ENCODE measurements around the gene IL16.
A peak's percentile ranks its signal among the peaks of the same experiment; 100 is the strongest.
"Not testable (repeated sequence)": the region's sequence is repeated elsewhere in the genome, so short reads cannot be mapped to it uniquely, and the experiment has no call there.

Gene IL16

DNA sequence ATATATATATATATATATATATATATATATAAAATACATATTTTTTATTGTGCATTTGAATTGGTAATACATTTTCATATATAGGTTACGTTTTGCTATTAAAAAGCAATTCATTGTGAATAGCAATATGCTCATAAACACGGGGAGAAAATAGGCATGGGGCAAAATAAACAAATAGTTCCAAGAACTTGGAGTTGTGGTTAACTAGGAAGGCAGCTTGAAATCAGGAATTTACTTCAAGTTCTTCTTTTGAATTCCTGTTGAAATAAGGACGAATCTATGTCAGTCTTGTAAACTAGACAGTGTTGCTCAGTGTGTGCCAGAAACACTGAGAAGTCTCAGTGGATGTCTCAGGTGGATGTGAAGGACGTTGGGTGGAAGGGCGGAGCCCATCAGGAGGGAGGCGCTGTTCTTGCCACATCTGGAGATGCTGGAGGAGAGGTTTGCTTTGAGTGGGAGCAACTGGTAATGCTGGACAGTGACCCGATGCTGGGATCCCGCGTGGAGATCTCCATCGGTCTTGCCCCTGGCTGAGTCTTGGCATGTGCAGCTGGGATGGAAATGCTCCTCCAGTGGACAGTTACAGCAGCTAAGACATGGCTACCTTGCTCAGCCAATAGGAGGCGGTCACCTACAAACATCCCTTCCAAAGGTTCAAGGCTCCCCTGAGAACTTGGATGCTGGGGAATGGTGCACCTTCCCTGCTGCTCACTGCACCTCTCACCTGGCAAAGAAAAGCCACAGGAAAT lies 2.5 kb downstream of the IL16 start:
- Mint-ChIP-seq H3K27me3 (peaks cover 5% of the 10 kb centered on the region), H3K4me1 (ENCODE audit: low read depth) (peaks cover 5% of the 10 kb centered on the region), H3K4me3 (no peak overlapping the region), H3K9me3 (no peaks in the 10 kb centered on the region), H3K36me3 (ENCODE audit: low read depth) (no peaks in the 10 kb centered on the region), H3K27ac (no peak overlapping the region)
- intact Hi-C loops (cut with micrococcal nuclease), result no loop called here

DNA sequence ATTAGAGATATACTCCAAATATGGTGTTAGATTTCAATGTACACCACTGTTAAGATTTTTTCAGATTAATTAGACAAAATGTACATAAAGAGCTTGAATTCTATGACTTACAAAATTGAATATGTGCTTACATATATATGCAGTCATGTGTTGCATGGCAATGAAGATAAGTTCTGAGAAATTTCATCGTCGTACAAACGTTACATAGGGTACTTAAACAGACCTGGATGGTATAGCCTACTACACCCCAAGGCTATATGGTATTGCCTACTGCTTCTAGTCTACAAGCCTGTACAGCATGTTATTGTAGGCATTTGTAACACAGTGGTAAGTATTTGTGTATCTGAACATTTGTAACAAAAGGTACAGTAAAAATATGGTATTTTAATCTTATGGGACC lies 9.3 kb downstream of the IL16 start:
- Mint-ChIP-seq H3K27me3 (no peaks in the 10 kb centered on the region), H3K27ac (no peak overlapping the region), H3K4me1 (ENCODE audit: low read depth) (no peaks in the 10 kb centered on the region), H3K9me3 (peaks cover 9% of the 10 kb centered on the region), H3K36me3 (ENCODE audit: low read depth) (no peaks in the 10 kb centered on the region), H3K4me3 (no peak overlapping the region)
- intact Hi-C loops (cut with micrococcal nuclease), result no loop called here

DNA sequence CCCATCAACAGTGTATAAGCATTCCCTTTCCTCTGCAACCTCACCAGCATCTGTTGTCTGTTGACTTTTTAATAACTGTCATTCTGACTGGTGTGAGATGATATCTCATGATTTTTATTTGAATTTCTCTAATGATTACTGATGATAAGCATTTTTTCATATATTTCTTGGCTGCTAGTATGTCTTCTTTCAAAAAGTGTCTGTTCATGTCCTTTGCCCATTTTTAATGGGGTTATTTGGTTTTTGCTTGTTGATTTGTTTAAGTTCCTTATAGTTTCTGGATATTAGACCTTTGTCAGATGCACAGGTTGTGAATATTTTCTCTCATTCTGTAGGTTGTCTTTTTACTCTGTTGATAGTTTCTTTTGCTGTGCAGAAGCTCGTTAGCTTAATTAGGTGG lies 11.3 kb downstream of the IL16 start:
- intact Hi-C loops (cut with micrococcal nuclease); H3K27ac Mint-ChIP-seq; H3K9me3 Mint-ChIP-seq; H3K27me3 Mint-ChIP-seq; H3K36me3 Mint-ChIP-seq (ENCODE audit: low read depth); H3K4me3 Mint-ChIP-seq; H3K4me1 Mint-ChIP-seq (ENCODE audit: low read depth): not testable (repeated sequence)

DNA sequence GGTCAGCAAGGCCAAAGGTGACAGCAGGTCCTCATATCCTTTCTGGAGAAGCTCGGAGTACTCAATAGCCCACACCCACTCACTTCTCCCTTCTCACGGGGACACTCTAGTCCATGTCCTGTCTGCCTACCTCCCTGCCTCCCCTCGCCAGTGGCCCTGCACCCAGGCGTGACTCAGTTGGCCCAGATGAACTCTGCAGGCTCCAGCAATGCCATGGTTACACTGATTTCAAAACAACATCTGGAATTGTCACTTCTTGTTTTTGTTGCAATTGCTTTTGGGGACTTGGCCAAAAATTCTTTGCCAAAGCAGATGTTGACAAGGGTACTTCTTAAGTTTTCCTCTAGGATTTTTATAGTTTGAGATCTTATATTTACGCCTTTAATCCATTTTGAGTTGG lies 13.0 kb downstream of the IL16 start:
- no peak overlapping the region for H3K27ac Mint-ChIP-seq
- no peaks in the 10 kb centered on the region for H3K36me3 Mint-ChIP-seq (ENCODE audit: low read depth)
- no peaks in the 10 kb centered on the region for H3K4me1 Mint-ChIP-seq (ENCODE audit: low read depth)
- intact Hi-C loops (cut with micrococcal nuclease), result no loop called here
- no peak overlapping the region for H3K4me3 Mint-ChIP-seq
- H3K9me3 Mint-ChIP-seq, result peaks cover 21% of the 10 kb centered on the region
- peaks cover 1% of the 10 kb centered on the region for H3K27me3 Mint-ChIP-seq

DNA sequence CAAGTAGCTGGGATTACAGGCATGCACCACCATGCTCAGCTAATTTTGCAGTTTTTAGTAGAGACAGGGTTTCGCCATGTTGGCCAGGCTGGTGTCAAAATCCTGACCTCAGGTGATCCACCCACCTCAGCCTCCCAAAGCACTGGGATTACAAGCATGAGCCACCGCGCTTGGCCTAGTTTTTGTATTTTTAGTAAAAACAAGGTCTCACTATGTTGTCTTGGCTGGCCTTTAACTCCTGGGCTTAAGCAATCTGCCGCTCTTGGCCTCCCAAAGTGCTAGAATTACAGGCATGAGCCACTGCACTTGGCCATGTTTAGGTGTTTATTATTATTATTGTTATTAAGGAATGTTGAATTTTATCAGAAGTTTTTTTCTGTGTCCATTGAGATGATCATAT lies 14.7 kb downstream of the IL16 start:
- intact Hi-C loops (cut with micrococcal nuclease), result no loop called here
- Mint-ChIP-seq H3K9me3 (peaks cover 31% of the 10 kb centered on the region), H3K27me3 (peaks cover 6% of the 10 kb centered on the region), H3K36me3 (ENCODE audit: low read depth) (no peaks in the 10 kb centered on the region), H3K27ac (no peak overlapping the region), H3K4me1 (ENCODE audit: low read depth) (no peaks in the 10 kb centered on the region), H3K4me3 (no peak overlapping the region)

DNA sequence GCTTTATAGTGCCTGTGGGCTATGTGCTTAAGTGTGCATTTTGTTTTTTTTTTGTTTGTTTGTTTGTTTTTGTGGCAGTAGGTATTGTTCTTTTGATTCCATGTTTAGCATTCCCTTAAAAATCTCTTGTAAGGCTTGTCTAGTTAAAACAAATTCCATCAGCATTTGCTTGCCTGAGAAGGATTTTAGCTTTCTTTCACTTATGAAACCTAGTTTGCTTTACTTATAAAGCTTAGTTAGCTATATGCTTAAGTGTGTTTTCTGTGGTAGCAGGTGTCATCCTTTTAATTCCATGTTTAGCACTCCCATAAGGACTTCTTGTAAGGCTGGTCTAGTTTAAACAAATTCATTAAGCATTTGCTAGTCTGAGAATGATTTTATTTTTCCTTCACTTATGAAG lies 17.3 kb downstream of the IL16 start:
- no peak overlapping the region for H3K4me3 Mint-ChIP-seq
- H3K36me3 Mint-ChIP-seq (ENCODE audit: low read depth), result no peaks in the 10 kb centered on the region
- H3K27me3 Mint-ChIP-seq, result peaks cover 7% of the 10 kb centered on the region
- intact Hi-C loops (cut with micrococcal nuclease), result no loop called here
- no peaks in the 10 kb centered on the region for H3K4me1 Mint-ChIP-seq (ENCODE audit: low read depth)
- peaks cover 21% of the 10 kb centered on the region for H3K9me3 Mint-ChIP-seq
- H3K27ac Mint-ChIP-seq, result no peak overlapping the region

DNA sequence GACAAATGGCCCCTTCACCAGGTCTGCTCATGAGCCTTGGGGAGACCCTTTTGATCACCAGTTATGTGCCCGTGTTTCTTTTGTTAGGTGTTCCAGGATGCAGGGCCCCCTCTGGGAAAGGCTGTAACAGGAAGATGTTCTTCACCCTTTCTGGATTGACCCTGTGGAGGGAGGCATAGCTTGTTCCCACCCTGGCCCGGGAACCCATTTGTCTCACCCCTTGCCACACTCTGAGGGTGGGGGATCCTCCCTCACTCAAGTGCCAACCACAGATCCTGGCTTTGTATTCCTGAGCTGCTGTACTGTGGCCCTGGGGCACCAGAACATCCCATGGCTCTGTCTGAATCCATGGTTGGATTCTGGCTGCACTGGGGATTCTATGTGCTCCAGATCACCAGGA lies 18.9 kb downstream of the IL16 start:
- intact Hi-C loops (cut with micrococcal nuclease), result no loop called here
- Mint-ChIP-seq H3K36me3 (ENCODE audit: low read depth) (no peaks in the 10 kb centered on the region), H3K27ac (no peak overlapping the region), H3K4me1 (ENCODE audit: low read depth) (peaks cover 2% of the 10 kb centered on the region), H3K27me3 (peaks cover 9% of the 10 kb centered on the region), H3K9me3 (peaks cover 21% of the 10 kb centered on the region), H3K4me3 (no peak overlapping the region)

DNA sequence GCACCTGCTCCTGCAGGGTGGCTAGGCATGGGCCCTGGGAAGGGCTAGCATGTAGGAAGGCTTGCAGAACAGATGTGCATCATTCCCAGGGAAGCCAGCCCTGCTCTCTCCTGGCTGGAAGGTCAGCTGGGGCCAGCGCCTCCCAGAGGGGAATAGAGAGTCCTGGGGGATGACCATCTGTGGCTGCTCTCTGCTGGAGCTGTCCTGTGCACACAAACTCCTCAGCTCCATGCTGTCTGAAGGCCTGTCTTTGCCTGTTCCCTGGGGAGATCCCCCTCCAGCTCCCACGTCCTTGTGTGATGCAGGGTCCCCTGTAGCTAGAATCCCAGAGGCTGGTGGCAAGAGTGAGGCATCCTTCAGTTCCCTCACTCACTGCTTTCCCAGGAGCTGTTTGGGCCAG lies 19.3 kb downstream of the IL16 start:
- H3K27me3 Mint-ChIP-seq, result peaks cover 9% of the 10 kb centered on the region
- intact Hi-C loops (cut with micrococcal nuclease), result no loop called here
- no peak overlapping the region for H3K27ac Mint-ChIP-seq
- no peak overlapping the region for H3K4me3 Mint-ChIP-seq
- H3K9me3 Mint-ChIP-seq, result peaks cover 21% of the 10 kb centered on the region
- H3K36me3 Mint-ChIP-seq (ENCODE audit: low read depth), result no peaks in the 10 kb centered on the region
- H3K4me1 Mint-ChIP-seq (ENCODE audit: low read depth), result peaks cover 5% of the 10 kb centered on the region

DNA sequence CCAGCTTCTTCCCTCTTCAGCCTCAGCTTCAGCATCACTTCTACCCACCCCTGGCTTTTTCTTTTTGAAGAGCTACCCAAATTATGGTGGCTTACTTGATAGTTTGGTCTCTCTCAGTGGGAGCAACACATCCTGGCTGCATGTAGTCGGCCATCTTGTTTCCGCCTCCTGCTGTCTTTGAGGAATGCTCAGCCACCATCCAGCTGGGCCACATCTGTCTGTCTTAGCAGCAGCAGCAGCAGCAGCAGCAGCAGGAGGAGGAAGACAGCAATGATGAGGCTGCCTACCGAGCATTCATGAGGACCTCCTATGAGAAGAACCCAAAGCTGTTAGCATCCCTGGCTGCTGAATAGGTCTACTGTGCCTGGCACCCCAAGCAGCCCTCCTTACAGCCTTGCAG lies 19.7 kb downstream of the IL16 start:
- intact Hi-C loops (cut with micrococcal nuclease), result no loop called here
- Mint-ChIP-seq H3K27ac (no peak overlapping the region), H3K4me3 (no peak overlapping the region), H3K4me1 (ENCODE audit: low read depth) (peaks cover 5% of the 10 kb centered on the region), H3K9me3 (peaks cover 21% of the 10 kb centered on the region), H3K36me3 (ENCODE audit: low read depth) (no peaks in the 10 kb centered on the region), H3K27me3 (peaks cover 9% of the 10 kb centered on the region)

DNA sequence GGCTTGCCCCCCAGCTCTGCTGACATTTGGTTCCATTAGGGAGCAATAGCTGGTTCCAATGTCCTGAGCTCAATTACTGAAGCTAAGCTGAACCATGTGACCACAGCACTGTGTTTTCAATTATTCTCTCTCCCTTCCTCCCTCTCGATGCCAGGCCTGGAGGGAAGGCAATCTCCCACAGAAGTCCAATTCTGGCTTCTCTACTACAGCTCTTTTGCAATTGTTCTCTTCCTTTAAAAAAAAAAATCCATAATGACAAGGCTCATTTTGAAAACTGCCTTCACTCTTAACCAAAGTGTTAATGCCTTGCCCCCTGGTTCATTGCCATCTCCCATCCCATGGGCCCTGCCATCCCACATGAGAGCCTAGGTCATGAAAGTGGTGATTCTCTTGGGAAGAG lies 24.8 kb downstream of the IL16 start:
- peaks cover 32% of the 10 kb centered on the region for H3K4me1 Mint-ChIP-seq (ENCODE audit: low read depth)
- intact Hi-C loops (cut with micrococcal nuclease), result no loop called here
- H3K36me3 Mint-ChIP-seq (ENCODE audit: low read depth), result no peaks in the 10 kb centered on the region
- peaks cover 5% of the 10 kb centered on the region for H3K27me3 Mint-ChIP-seq
- H3K9me3 Mint-ChIP-seq, result no peaks in the 10 kb centered on the region
- H3K27ac Mint-ChIP-seq, result no peak overlapping the region
- no peak overlapping the region for H3K4me3 Mint-ChIP-seq

DNA sequence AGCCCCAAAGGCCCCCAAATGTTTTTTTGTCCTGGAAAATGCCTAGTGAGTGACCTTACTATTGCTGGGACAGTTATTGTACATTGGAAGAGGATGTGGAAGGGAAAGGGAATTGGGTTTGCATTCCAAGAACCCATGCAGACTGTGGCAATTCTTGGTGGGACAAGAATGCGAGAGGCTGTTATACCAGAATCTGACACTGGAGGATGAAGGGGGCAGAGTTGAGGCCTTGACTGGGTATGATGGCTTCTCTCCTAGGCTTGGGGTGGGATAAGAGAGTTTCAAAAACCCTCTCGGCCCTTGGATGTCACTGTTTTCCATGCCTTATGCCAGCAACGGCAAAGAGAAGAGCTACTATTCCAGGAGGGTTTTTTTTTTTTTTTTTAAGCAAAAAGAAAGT lies 25.3 kb downstream of the IL16 start:
- Mint-ChIP-seq H3K9me3 (no peaks in the 10 kb centered on the region), H3K4me3 (no peak overlapping the region), H3K27ac (no peak overlapping the region), H3K4me1 (ENCODE audit: low read depth) (peaks cover 32% of the 10 kb centered on the region), H3K36me3 (ENCODE audit: low read depth) (no peaks in the 10 kb centered on the region), H3K27me3 (peaks cover 5% of the 10 kb centered on the region)
- intact Hi-C loops (cut with micrococcal nuclease), result no loop called here

DNA sequence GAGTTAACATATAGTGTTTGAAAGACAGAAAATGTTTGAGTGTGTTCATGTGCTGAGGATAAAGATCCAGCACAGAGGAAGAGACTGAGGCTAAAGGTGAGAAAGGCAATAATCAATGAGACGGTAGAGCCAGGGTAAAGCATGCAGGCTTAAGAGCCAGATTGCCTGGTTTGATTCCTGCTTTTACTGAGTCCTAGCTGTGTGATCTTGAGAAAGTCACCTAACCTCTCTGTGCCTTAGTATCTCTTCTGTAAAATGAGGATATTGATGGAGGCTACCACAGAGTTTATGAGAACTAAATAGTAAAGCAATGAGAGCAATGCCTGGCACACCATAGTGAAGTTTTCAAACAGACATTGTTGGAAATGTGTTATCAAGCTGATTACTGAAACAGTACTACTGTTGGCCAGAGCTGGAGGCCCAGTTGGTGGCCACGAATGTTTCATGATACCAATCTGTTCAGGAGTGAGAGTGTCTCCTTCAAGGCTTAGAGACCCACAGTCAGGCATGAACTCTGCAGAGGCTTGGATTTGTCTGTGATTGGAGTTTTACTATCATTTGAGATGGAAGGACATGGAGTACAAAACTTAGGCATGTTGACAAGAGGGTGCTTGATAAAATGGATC lies 26.8 kb downstream of the IL16 start:
- peaks cover 13% of the 10 kb centered on the region for H3K27me3 Mint-ChIP-seq
- no peak overlapping the region for H3K27ac Mint-ChIP-seq
- H3K9me3 Mint-ChIP-seq, result no peaks in the 10 kb centered on the region

DNA sequence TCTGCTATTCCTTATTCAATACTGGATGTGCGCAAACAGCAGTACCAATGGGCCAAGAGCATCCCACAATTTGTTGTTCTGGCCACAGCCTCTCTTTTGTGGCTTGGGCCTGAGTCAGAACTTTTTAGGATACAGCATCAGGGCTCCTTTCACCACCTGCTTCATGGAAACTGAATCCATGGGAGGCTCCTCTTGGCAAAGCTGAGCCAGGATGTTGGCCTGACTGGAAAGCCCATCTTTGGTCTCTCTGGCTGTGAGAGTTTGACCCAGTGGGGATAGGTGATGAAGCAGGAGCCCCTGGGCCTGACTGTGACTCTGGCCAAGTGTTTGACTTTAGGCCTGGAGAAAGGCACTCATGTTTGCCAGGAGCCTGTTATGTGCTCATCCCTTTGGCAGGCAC lies 27.6 kb downstream of the IL16 start:
- intact Hi-C loops (cut with micrococcal nuclease), result no loop called here
- Mint-ChIP-seq H3K27me3 (peaks cover 11% of the 10 kb centered on the region), H3K36me3 (ENCODE audit: low read depth) (no peaks in the 10 kb centered on the region), H3K4me1 (ENCODE audit: low read depth) (peaks cover 37% of the 10 kb centered on the region), H3K27ac (peak overlapping the region; percentile 77), H3K9me3 (no peaks in the 10 kb centered on the region), H3K4me3 (no peak overlapping the region)

More for the DNA sequence above, 26.8 kb downstream of the IL16 start:
- Mint-ChIP-seq H3K4me3 (no peak overlapping the region), H3K4me1 (ENCODE audit: low read depth) (peaks cover 32% of the 10 kb centered on the region), H3K36me3 (ENCODE audit: low read depth) (no peaks in the 10 kb centered on the region)
- intact Hi-C loops (cut with micrococcal nuclease), result no loop called here

DNA sequence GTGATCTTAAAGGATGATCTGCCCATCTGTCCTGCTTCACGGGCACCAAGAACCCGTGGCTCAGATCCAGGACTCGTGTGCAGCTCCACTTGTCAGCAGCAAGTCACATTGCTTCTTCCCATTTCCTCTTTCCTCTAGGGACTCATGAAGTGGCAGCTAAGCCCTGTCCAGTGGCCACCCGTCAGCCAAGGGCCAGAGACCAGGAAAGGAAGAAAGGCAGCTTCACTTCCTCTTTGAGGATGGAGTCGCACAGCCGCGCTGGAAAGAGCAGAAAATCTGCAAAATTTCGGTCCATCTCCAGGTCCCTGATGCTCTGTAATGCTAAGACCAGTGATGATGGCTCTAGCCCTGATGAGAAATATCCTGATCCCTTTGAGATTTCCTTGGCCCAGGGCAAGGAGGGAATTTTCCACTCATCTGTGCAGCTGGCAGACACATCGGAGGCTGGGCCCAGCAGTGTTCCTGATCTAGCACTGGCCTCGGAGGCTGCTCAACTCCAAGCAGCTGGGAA lies 28.5 kb downstream of the IL16 start:
- H3K27ac Mint-ChIP-seq, result peak overlapping the region; percentile 77
- H3K27me3 Mint-ChIP-seq, result peaks cover 11% of the 10 kb centered on the region
- no peaks in the 10 kb centered on the region for H3K9me3 Mint-ChIP-seq
- intact Hi-C loops (cut with micrococcal nuclease), result loop anchor here (5.0 kb wide), 1 partner anchor 43 kb away; no protein-coding TSS in a partner anchor
- no peaks in the 10 kb centered on the region for H3K36me3 Mint-ChIP-seq (ENCODE audit: low read depth)
- peaks cover 46% of the 10 kb centered on the region for H3K4me1 Mint-ChIP-seq (ENCODE audit: low read depth)
- no peak overlapping the region for H3K4me3 Mint-ChIP-seq

Measured in dendritic cell treated with granulocyte-macrophage colony-stimulating factor and Interleukin-4, amounts not matched to agents 40 ng/mL and 50 ng/mL, for 4 days (primary cell).